ENCODE results near the gene C7.
"Not testable (repeated sequence)": the region's sequence is repeated elsewhere in the genome, so short reads cannot be mapped to it uniquely, and the experiment has no call there.

Gene C7

GRCh38 chr5:40999142-40999541 is 89.8 kb downstream of the C7 start:
- no peaks in the 10 kb centered on the region for H3K36me3 ChIP-seq (ENCODE audit: control insufficient read depth, insufficient read depth, low read length)
- no peaks in the 10 kb centered on the region for H3K27me3 ChIP-seq (ENCODE audit: control insufficient read depth, insufficient read depth, low read length)
- H3K4me1 ChIP-seq (ENCODE audit: control insufficient read depth, insufficient read depth, low read length) = no peaks in the 10 kb centered on the region
- H3K9me3 ChIP-seq (ENCODE audit: control insufficient read depth, insufficient read depth, low read length) = no peaks in the 10 kb centered on the region
- no peak overlapping the region for H3K9ac ChIP-seq (ENCODE audit: low read depth, low read length)
- H3K4me3 ChIP-seq (ENCODE audit: low read depth, low read length) = no peak overlapping the region

DNA sequence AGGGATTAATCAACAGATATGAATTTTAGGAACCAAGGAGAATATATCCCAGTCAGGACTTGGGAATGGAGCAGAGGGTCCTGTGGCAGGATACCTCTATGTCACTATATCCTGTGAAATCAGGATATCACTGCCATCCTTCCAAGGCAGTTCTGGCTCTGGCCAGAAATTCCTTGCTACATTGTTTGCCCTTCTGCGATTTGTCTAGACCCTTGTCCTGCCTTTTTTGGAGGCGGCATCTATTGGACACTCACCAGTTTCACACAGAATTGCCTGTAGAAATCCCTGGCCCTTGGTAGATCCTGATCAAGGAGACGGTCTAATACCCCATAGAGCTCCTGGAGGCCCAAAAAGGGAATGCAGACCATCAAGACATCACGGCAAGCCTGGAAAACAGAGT is 90.7 kb downstream of the C7 start:
- Histone ChIP-seq H3K9ac (ENCODE audit: low read depth, low read length) (no peak overlapping the region), H3K27me3 (ENCODE audit: control insufficient read depth, insufficient read depth, low read length) (no peaks in the 10 kb centered on the region), H3K36me3 (ENCODE audit: control insufficient read depth, insufficient read depth, low read length) (no peaks in the 10 kb centered on the region), H3K4me3 (ENCODE audit: low read depth, low read length) (no peak overlapping the region), H3K4me1 (ENCODE audit: control insufficient read depth, insufficient read depth, low read length) (no peaks in the 10 kb centered on the region), H3K9me3 (ENCODE audit: control insufficient read depth, insufficient read depth, low read length) (no peaks in the 10 kb centered on the region)

DNA sequence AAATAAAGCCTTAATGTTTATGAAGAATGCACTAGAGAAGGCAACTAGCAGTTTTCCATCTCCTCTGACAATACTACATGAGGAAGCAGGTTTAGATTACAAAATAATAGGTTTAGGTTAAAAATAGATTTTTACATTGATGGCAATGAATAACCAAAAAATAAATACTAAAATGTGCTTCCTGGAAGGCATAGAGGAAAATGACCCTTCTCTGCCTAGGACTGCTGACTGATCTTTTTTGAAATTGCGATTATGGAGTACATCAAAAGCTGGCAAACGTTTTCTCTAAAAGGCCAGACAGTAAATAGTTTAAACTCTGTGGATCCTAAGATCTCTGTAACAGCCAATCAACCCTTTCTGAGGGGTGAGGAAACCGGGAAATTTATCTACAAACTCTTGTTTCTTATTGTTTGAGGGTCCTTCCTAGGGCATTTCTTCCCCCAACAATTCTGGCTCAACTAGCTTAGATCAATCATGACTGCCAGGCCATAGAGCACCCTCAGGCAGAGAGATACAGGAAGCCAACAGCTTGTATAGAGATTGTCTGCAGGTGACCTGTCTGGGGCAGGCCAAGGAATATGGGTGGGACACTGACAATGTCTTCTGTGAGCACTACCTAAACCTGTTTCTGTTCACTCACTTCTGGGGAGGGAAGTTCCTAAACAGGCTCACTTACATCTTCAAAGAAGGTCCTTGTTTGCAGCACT is 94.5 kb downstream of the C7 start:
- Histone ChIP-seq H3K36me3 (ENCODE audit: control insufficient read depth, insufficient read depth, low read length) (no peaks in the 10 kb centered on the region), H3K9me3 (ENCODE audit: control insufficient read depth, insufficient read depth, low read length) (no peaks in the 10 kb centered on the region), H3K4me3 (ENCODE audit: low read depth, low read length) (no peak overlapping the region), H3K27me3 (ENCODE audit: control insufficient read depth, insufficient read depth, low read length) (no peaks in the 10 kb centered on the region), H3K4me1 (ENCODE audit: control insufficient read depth, insufficient read depth, low read length) (no peaks in the 10 kb centered on the region), H3K9ac (ENCODE audit: low read depth, low read length) (no peak overlapping the region)

- H3K27me3 ChIP-seq (ENCODE audit: control insufficient read depth, insufficient read depth, low read length) = no peaks in the 10 kb centered on the region
- no peak overlapping the region for H3K4me3 ChIP-seq (ENCODE audit: low read depth, low read length)
- H3K36me3 ChIP-seq (ENCODE audit: control insufficient read depth, insufficient read depth, low read length) = no peaks in the 10 kb centered on the region
- no peaks in the 10 kb centered on the region for H3K4me1 ChIP-seq (ENCODE audit: control insufficient read depth, insufficient read depth, low read length)
- no peak overlapping the region for H3K9ac ChIP-seq (ENCODE audit: low read depth, low read length)
- no peaks in the 10 kb centered on the region for H3K9me3 ChIP-seq (ENCODE audit: control insufficient read depth, insufficient read depth, low read length)
These were observed 95.6 kb downstream of the C7 start for GRCh38 chr5:41004931-41005330.

- no peaks in the 10 kb centered on the region for H3K4me1 ChIP-seq (ENCODE audit: control insufficient read depth, insufficient read depth, low read length)
- H3K36me3 ChIP-seq (ENCODE audit: control insufficient read depth, insufficient read depth, low read length) = no peaks in the 10 kb centered on the region
- H3K4me3 ChIP-seq (ENCODE audit: low read depth, low read length) = no peak overlapping the region
- no peaks in the 10 kb centered on the region for H3K9me3 ChIP-seq (ENCODE audit: control insufficient read depth, insufficient read depth, low read length)
- H3K9ac ChIP-seq (ENCODE audit: low read depth, low read length) = no peak overlapping the region
- H3K27me3 ChIP-seq (ENCODE audit: control insufficient read depth, insufficient read depth, low read length) = no peaks in the 10 kb centered on the region
These were observed 99.9 kb downstream of the C7 start for GRCh38 chr5:41009232-41009631.

GRCh38 chr5:41010572-41010971 is 101.3 kb downstream of the C7 start:
- H3K27me3 ChIP-seq (ENCODE audit: control insufficient read depth, insufficient read depth, low read length) = no peaks in the 10 kb centered on the region
- no peak overlapping the region for H3K9ac ChIP-seq (ENCODE audit: low read depth, low read length)
- no peak overlapping the region for H3K4me3 ChIP-seq (ENCODE audit: low read depth, low read length)
- H3K36me3 ChIP-seq (ENCODE audit: control insufficient read depth, insufficient read depth, low read length) = no peaks in the 10 kb centered on the region
- H3K4me1 ChIP-seq (ENCODE audit: control insufficient read depth, insufficient read depth, low read length) = no peaks in the 10 kb centered on the region
- H3K9me3 ChIP-seq (ENCODE audit: control insufficient read depth, insufficient read depth, low read length) = no peaks in the 10 kb centered on the region

DNA sequence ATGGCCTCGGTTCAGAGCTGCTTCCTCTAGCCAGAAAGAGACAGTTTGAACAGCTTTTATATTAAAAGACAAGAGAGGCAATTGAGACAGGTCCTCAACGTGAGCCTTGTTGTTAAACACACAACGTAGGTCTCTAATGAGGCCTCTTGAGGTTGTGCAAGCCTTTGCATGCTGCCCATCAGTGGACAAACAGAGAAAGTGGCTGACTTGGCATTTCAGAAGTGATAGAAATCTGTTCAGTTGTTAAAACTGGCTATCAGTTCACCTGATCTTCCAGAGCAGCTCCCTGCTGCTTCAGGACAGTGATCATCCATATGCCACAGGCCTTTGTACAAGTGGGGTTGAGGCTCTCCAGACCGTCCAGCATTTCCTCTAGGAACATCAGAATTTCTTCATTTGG is 103.0 kb downstream of the C7 start:
- Histone ChIP-seq H3K9ac (ENCODE audit: low read depth, low read length) (no peak overlapping the region), H3K4me1 (ENCODE audit: control insufficient read depth, insufficient read depth, low read length) (no peaks in the 10 kb centered on the region), H3K9me3 (ENCODE audit: control insufficient read depth, insufficient read depth, low read length) (no peaks in the 10 kb centered on the region), H3K4me3 (ENCODE audit: low read depth, low read length) (no peak overlapping the region), H3K36me3 (ENCODE audit: control insufficient read depth, insufficient read depth, low read length) (no peaks in the 10 kb centered on the region), H3K27me3 (ENCODE audit: control insufficient read depth, insufficient read depth, low read length) (no peaks in the 10 kb centered on the region)

DNA sequence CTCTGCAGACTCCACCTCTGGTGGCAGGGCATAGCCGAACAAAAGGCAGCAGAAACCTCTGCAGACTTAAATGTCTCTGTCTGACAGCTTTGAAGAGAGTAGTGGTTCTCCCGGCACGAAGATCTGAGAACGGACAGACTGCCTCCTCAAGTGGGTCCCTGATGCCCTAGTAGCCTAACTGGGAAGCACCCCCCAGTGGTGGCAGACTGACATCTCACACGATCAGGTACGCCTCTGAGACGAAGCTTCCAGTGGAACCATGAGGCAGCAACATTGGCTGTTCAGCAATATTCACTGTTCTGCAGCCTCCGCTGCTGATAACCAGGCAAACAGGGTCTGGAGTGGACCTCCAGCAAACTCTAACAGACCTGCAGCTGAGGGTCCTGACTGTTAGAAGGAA is 113.3 kb downstream of the C7 start:
- H3K9me3 ChIP-seq (ENCODE audit: control insufficient read depth, insufficient read depth, low read length); H3K4me3 ChIP-seq (ENCODE audit: low read depth, low read length); H3K36me3 ChIP-seq (ENCODE audit: control insufficient read depth, insufficient read depth, low read length); H3K27me3 ChIP-seq (ENCODE audit: control insufficient read depth, insufficient read depth, low read length); H3K9ac ChIP-seq (ENCODE audit: low read depth, low read length); H3K4me1 ChIP-seq (ENCODE audit: control insufficient read depth, insufficient read depth, low read length): not testable (repeated sequence)

Data from iPS-15b (cell line).